MM.1S (cell line): ENCODE data around the gene AK8.

ENCODE experiments used
- CTCF ChIP-seq: fragments of 300-600 bp; sonication (generic); IDR thresholded peaks from 2 replicates; pipeline ENCODE4 v1.5.1; 2016; ENCODE audit warnings: antibody characterized with exemption, low read length, mixed read lengths
- EZH2phosphoT487 ChIP-seq: fragments of 300-600 bp; sonication (generic); IDR thresholded peaks from 2 replicates; pipeline ENCODE4 v1.6.1; 2018; ENCODE audit warnings: antibody characterized with exemption, low read length

- TF ChIP-seq EZH2phosphoT487, result no peak
- no peak for TF ChIP-seq CTCF
Measured at GRCh38 chr9:132861666-132862065, 16.4 kb downstream of the AK8 start.
